ENCODE results near the gene NYNRIN. TPM values are rescaled to one million over a fixed set of nuclear protein-coding genes. Genes with fewer than 3 reads are reported as not detected.

The NYNRIN gene
- total and polyA plus RNA-seq, 3 experiments from 2014 or later, result 0.02 to 0.04 TPM; not detected in 1

DNA sequence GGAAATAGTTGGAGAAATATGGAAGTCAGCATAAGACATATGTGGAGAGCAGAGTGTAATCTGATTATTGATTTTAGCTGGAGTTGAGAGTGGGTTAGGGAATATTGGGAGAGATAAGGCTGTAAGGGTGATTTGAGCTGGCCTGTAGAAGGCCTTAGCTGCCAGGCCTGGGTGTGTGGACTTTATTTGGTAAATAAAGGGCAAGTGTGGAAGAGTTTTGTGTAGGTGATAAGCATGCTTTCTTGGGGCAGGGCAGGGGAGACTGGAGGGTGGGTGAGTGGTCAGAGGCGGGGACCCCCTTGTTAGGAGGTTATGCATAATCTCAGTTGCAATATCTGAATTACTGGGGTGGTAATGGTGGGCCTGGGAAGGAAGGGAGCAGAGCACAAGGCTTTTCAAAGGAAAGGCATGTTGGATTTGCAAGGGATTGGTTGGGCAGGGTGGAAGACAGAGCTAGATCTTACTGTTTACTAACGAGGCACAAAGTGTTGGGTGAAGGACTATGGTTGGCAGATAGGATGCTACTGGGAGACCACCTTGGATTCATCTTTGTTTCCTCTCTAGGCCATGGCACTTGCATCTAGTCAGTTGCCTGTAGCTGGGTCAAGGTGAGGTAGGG lies 36.5 kb downstream of the NYNRIN start:
- Histone ChIP-seq H3K9me3 (ENCODE audit: low read length) (no peaks in the 10 kb centered on the region), H3K36me3 (ENCODE audit: insufficient read depth, low read length) (peaks cover 48% of the 10 kb centered on the region), H3K4me1 (ENCODE audit: insufficient read depth, low read length) (peaks cover 37% of the 10 kb centered on the region), H3K27me3 (ENCODE audit: insufficient read depth, low read length, poor library complexity, severe bottlenecking) (no peaks in the 10 kb centered on the region), H3K27ac (ENCODE audit: low read depth, low read length) (no peak overlapping the region), H3K4me3 (ENCODE audit: low read length) (no peak overlapping the region)
- ChIA-PET POLR2A (interaction anchor here (1.4 to 3.1 kb wide), 2 partner anchors 95 to 102 kb away, joined by 3 to 14 read pairs; partner anchors contain the start of gene RIPK3), CTCF (interaction anchor here (0.8 to 22.1 kb wide), 3 partner anchors 10 to 100 kb away, joined by 3 to 486 read pairs (median 3); partner anchors contain the start of genes ADCY4 and RIPK3)
- Mint-ChIP-seq H3K36me3 (peaks cover 0 to 92% (median 20%) of the 10 kb centered on the region in 3 donors), H3K4me3 (peak overlapping the region in 1 of 7 donors; percentile 55), H3K27ac (peak overlapping the region in 6 of 8 donors; percentile 48 to 88 (median 66)), H3K27me3 (no peaks in the 10 kb centered on the region), H3K9me3 (no peaks in the 10 kb centered on the region), H3K4me1 (peaks cover 40 to 68% (median 55%) of the 10 kb centered on the region in 3 donors)
- DNase-seq, result no peak

DNA sequence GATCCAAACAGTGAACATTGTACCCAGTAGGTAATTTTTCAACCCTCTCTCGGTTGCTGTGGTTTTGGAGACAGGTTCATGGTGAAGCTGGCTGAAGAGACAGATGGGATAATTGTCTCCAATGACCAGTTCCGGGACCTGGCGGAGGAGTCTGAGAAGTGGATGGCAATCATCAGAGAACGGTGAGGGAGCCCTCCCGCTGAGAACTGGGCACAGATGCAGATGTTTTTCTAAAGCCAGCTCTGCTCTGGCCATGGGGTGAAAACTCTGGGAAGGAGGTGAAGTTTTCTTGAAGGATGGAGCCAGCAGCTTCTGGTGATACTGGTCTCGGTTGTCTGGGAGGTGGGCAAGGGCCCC lies 37.2 kb downstream of the NYNRIN start:
- Mint-ChIP-seq H3K4me3 (no peak overlapping the region), H3K27me3 (no peaks in the 10 kb centered on the region), H3K9me3 (no peaks in the 10 kb centered on the region), H3K27ac (peak overlapping the region in 4 of 8 donors; percentile 29 to 87 (median 44)), H3K36me3 (peaks cover 0 to 92% (median 20%) of the 10 kb centered on the region in 3 donors), H3K4me1 (peaks cover 39 to 68% (median 58%) of the 10 kb centered on the region in 3 donors)
- H3K36me3 ChIP-seq (ENCODE audit: insufficient read depth, low read length), result peaks cover 55% of the 10 kb centered on the region
- H3K27me3 ChIP-seq (ENCODE audit: insufficient read depth, low read length, poor library complexity, severe bottlenecking), result no peaks in the 10 kb centered on the region
- H3K27ac ChIP-seq (ENCODE audit: low read depth, low read length), result no peak overlapping the region
- no peaks in the 10 kb centered on the region for H3K9me3 ChIP-seq (ENCODE audit: low read length)
- H3K4me3 ChIP-seq (ENCODE audit: low read length), result no peak overlapping the region
- no peak for DNase-seq
- POLR2A ChIA-PET, result interaction anchor here (1.4 to 3.1 kb wide), 2 partner anchors 103 to 164 kb away, joined by 6 to 14 read pairs; partner anchors contain the start of gene RABGGTA
- H3K4me1 ChIP-seq (ENCODE audit: insufficient read depth, low read length), result peaks cover 32% of the 10 kb centered on the region
- CTCF ChIA-PET, result interaction anchor here (0.8 to 22.1 kb wide), 10 partner anchors 11 to 249 kb away, joined by 3 to 486 read pairs (median 7); partner anchors contain the start of genes ADCY4, CIDEB, LTB4R and LTB4R2

DNA sequence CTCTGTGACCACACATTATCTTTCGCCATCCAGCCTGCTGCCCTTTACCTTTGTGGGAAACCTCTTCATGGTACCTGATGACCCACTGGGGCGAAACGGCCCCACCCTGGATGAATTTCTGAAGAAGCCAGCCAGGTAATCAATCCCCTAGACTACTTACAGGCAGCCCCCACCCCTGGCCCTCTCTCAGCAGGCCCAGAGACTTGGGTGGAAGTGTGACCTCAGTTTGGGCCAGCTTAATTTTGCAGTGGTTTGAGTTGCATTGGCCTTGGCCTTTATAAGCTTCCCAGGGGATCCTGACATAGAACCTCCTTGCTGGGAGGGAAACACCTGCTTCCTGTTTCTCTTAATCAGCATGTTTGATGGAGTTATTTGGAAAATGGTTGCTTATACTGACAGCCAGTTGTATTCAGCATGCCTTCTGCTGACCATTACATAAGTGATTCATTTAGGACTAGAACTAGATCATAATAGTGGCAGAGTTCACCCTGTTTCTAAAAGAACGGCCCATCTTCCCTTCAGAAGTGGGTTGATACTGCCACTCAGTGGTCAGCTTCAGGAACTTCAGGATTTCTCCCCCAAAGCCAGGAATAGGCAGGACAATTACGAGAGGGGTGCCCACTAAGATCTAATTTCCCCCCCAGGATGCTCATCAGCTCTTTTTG lies 37.7 kb downstream of the NYNRIN start:
- peaks cover 34 to 68% (median 58%) of the 10 kb centered on the region in 3 donors for H3K4me1 Mint-ChIP-seq

DNA sequence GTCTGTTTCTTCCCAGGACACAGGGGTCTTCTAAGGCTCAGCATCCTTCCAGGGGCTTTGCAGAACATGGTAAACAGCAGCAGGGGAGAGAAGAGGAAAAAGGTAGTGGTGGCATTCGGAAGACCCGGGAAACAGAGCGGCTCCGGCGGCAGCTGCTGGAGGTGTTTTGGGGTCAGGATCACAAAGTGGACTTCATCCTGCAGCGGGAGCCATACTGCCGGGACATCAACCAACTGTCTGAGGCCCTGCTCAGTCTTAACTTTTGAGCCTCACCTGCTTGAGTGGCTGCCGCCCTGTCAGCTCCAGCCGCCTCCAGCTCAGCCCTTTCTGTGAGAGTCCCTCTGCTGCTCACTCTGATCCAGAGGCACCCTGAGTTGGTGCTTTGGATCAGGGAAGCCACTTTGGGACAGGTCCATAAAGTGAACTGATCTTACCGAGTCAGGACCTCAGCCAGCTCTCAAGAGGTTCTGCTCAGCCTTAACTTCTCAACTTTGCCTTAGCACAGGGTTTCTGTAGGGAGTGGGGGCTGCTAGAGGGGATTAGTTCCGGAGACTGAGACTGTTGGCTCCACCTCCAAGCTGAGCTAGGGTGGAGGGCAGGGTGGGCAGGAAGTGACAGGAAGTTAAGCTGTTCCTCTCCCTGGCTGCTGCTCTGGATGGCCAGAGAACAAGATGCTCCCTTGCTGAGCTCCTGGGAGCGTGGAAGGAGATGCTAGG lies 38.4 kb downstream of the NYNRIN start:
- peaks cover 56% of the 10 kb centered on the region for H3K36me3 ChIP-seq (ENCODE audit: insufficient read depth, low read length)
- H3K4me3 Mint-ChIP-seq, result peak overlapping the region in 2 of 7 donors; percentile 47 to 75
- H3K9me3 ChIP-seq (ENCODE audit: low read length), result no peaks in the 10 kb centered on the region
- H3K9me3 Mint-ChIP-seq, result no peaks in the 10 kb centered on the region
- H3K27ac ChIP-seq (ENCODE audit: low read depth, low read length), result no peak overlapping the region
- no peak for DNase-seq
- no peaks in the 10 kb centered on the region for H3K27me3 Mint-ChIP-seq
- no peaks in the 10 kb centered on the region for H3K27me3 ChIP-seq (ENCODE audit: insufficient read depth, low read length, poor library complexity, severe bottlenecking)
- ChIA-PET CTCF (interaction anchor here (0.7 to 22.1 kb wide), 12 partner anchors 13 to 250 kb away, joined by 3 to 486 read pairs (median 6); partner anchors contain the start of genes ADCY4, CIDEB, LTB4R and LTB4R2), POLR2A (interaction anchor here (0.6 to 3.1 kb wide), 6 partner anchors 16 to 194 kb away, joined by 3 to 14 read pairs (median 4); partner anchors contain the start of genes DHRS1, NOP9, RABGGTA and TINF2)
- peak overlapping the region; percentile 49 to 93 (median 80) for H3K27ac Mint-ChIP-seq
- H3K4me3 ChIP-seq (ENCODE audit: low read length), result no peak overlapping the region
- H3K4me1 ChIP-seq (ENCODE audit: insufficient read depth, low read length), result peaks cover 31% of the 10 kb centered on the region
- peaks cover 33 to 68% (median 58%) of the 10 kb centered on the region in 3 donors for H3K4me1 Mint-ChIP-seq
- peaks cover 0 to 92% (median 18%) of the 10 kb centered on the region in 3 donors for H3K36me3 Mint-ChIP-seq

More for the DNA sequence above, 37.7 kb downstream of the NYNRIN start:
- Histone ChIP-seq H3K4me3 (ENCODE audit: low read length) (no peak overlapping the region), H3K27me3 (ENCODE audit: insufficient read depth, low read length, poor library complexity, severe bottlenecking) (no peaks in the 10 kb centered on the region), H3K27ac (ENCODE audit: low read depth, low read length) (no peak overlapping the region), H3K9me3 (ENCODE audit: low read length) (no peaks in the 10 kb centered on the region), H3K36me3 (ENCODE audit: insufficient read depth, low read length) (peaks cover 56% of the 10 kb centered on the region), H3K4me1 (ENCODE audit: insufficient read depth, low read length) (peaks cover 32% of the 10 kb centered on the region)
- DNase-seq, result peak in 4 of 5 donors; percentile 20 to 58 (median 40)
- Mint-ChIP-seq H3K9me3 (no peaks in the 10 kb centered on the region), H3K27me3 (no peaks in the 10 kb centered on the region), H3K36me3 (peaks cover 0 to 91% (median 20%) of the 10 kb centered on the region in 3 donors), H3K4me3 (peak overlapping the region in 3 of 7 donors; percentile 32 to 75 (median 47)), H3K27ac (peak overlapping the region; percentile 49 to 93 (median 76))
- POLR2A ChIA-PET, result interaction anchor here (1.3 to 3.1 kb wide), 4 partner anchors 103 to 194 kb away, joined by 3 to 14 read pairs (median 6); partner anchors contain the start of genes DHRS1, NOP9, RABGGTA and TINF2
- CTCF ChIA-PET, result interaction anchor here (0.7 to 22.1 kb wide), 12 partner anchors 12 to 249 kb away, joined by 3 to 486 read pairs (median 6); partner anchors contain the start of genes ADCY4, CIDEB, LTB4R and LTB4R2

DNA sequence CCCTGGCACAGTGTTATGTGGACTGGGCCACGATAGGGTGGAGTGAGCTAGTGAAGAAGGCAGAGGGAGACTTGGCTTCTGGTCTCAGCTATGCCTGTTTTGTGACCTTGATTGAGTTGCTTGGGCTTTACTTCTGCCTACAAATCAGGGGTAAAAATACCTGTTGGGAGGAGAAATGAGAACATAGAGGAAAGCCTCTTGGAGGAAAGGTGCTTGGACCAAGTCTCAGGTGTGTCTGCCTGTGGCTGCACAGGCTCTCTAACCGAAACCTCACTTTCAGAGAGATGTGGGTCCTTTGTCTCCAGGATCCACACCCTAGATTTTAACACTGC lies 38.9 kb downstream of the NYNRIN start:
- H3K27ac ChIP-seq (ENCODE audit: low read depth, low read length), result no peak overlapping the region
- peaks cover 0 to 93% (median 18%) of the 10 kb centered on the region in 3 donors for H3K36me3 Mint-ChIP-seq
- no peak overlapping the region for H3K4me3 Mint-ChIP-seq
- peaks cover 37 to 72% (median 62%) of the 10 kb centered on the region in 3 donors for H3K4me1 Mint-ChIP-seq
- H3K9me3 Mint-ChIP-seq, result no peaks in the 10 kb centered on the region
- no peak overlapping the region for H3K4me3 ChIP-seq (ENCODE audit: low read length)
- H3K27me3 ChIP-seq (ENCODE audit: insufficient read depth, low read length, poor library complexity, severe bottlenecking), result no peaks in the 10 kb centered on the region
- H3K36me3 ChIP-seq (ENCODE audit: insufficient read depth, low read length), result peaks cover 50% of the 10 kb centered on the region
- H3K27ac Mint-ChIP-seq, result peak overlapping the region in 6 of 8 donors; percentile 36 to 93 (median 61)
- H3K4me1 ChIP-seq (ENCODE audit: insufficient read depth, low read length), result peaks cover 31% of the 10 kb centered on the region
- CTCF ChIA-PET, result interaction anchor here (0.8 to 22.1 kb wide), 6 partner anchors 13 to 250 kb away, joined by 3 to 486 read pairs (median 11); partner anchors contain the start of genes ADCY4, RIPK3 and TINF2
- no peak for DNase-seq
- no peaks in the 10 kb centered on the region for H3K9me3 ChIP-seq (ENCODE audit: low read length)
- peaks cover 0 to 4% of the 10 kb centered on the region in 2 donors for H3K27me3 Mint-ChIP-seq
- POLR2A ChIA-PET, result interaction anchor here (0.6 to 3.1 kb wide), 6 partner anchors 16 to 196 kb away, joined by 3 to 14 read pairs (median 3); partner anchors contain the start of genes DHRS1, NOP9 and TINF2

DNA sequence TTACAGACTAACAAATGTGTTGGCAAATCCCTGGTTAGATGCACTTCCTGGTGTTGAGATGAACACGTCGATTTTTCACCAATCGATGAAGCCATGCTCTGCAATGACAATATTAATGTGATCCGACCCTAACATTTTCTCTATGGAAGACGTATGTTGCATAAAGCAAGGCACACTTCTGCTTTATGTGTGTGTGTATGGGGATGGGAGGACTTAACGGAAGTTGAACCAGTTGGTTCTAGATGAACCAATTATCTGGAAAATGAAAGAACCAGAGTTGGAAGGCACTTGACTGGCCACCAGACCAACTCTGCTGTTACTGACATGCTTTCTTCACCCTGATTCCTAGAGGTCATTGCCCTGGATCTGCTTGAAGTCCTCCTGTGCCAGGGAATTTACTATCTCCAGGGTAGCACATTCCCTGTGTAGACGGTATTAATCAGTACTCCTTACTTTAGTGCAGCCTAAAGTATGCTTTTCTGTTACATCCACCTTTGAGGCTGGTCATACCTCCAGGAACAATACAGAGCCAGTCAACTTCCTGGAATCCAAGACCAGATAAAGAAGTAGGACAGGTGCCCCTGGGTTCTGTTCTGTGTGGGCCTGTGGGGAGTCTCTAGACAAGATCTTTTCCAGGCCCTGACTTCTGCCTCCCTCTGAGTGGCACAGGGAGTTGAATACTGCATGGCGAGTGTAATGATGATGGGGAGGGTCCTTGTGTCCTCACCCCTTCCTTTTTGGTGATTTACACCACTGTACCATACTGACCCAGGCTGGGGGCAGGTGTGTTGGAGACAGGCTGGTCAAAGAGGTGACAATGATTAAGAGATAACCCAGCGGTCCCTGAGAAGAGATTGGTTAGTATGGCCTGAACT lies 39.7 kb downstream of the NYNRIN start:
- Histone ChIP-seq H3K36me3 (ENCODE audit: insufficient read depth, low read length) (peaks cover 43% of the 10 kb centered on the region), H3K4me3 (ENCODE audit: low read length) (no peak overlapping the region)
- H3K4me3 Mint-ChIP-seq, result peak overlapping the region in 1 of 7 donors; percentile 38

More for the DNA sequence above, 39.7 kb downstream of the NYNRIN start:
- H3K9me3 Mint-ChIP-seq, result no peaks in the 10 kb centered on the region
- POLR2A ChIA-PET, result interaction anchor here (0.6 to 2.1 kb wide), 4 partner anchors 8 to 197 kb away, joined by 3 to 5 read pairs (median 3); partner anchors contain the start of gene KHNYN
- CTCF ChIA-PET, result interaction anchor here (2.5 to 22.1 kb wide), 2 partner anchors 14 to 103 kb away, joined by 14 to 486 read pairs; partner anchors contain the start of genes ADCY4 and RIPK3
- H3K27me3 ChIP-seq (ENCODE audit: insufficient read depth, low read length, poor library complexity, severe bottlenecking), result no peaks in the 10 kb centered on the region
- peaks cover 45 to 74% (median 65%) of the 10 kb centered on the region in 3 donors for H3K4me1 Mint-ChIP-seq
- H3K27ac ChIP-seq (ENCODE audit: low read depth, low read length), result no peak overlapping the region
- peaks cover 0 to 88% (median 13%) of the 10 kb centered on the region in 3 donors for H3K36me3 Mint-ChIP-seq
- no peaks in the 10 kb centered on the region for H3K9me3 ChIP-seq (ENCODE audit: low read length)
- H3K27ac Mint-ChIP-seq, result peak overlapping the region in 7 of 8 donors; percentile 18 to 76 (median 65)
- H3K27me3 Mint-ChIP-seq, result peaks cover 0 to 4% of the 10 kb centered on the region in 2 donors
- DNase-seq, result no peak
- H3K4me1 ChIP-seq (ENCODE audit: insufficient read depth, low read length), result peaks cover 36% of the 10 kb centered on the region
